WTC11 (cell line): ENCODE measurements around the gene STX2.

ENCODE experiments used
- JUN ChIP-seq: sonication (generic); formaldehyde crosslinking; IDR thresholded peaks from 2 replicates; pipeline ENCODE4 v1.8.0; 2023; ENCODE audit warnings: mild to moderate bottlenecking, missing genetic modification reagents
- MAX ChIP-seq: sonication (generic); formaldehyde crosslinking; IDR thresholded peaks from 2 replicates; pipeline ENCODE4 v1.8.0; 2022; ENCODE audit warnings: mild to moderate bottlenecking, missing genetic modification reagents
- MXD4 ChIP-seq: fragments of 250-450 bp; sonication (Bioruptor Pico); IDR thresholded peaks from 2 replicates; pipeline ENCODE4 v1.8.0; 2021; ENCODE audit warnings: mild to moderate bottlenecking, moderate library complexity, borderline replicate concordance
- SMAD4 ChIP-seq: sonication (generic); formaldehyde crosslinking; IDR thresholded peaks from 2 replicates; pipeline ENCODE4 v1.8.0; 2022; ENCODE audit warnings: mild to moderate bottlenecking, missing genetic modification reagents
- ZBTB21 ChIP-seq: sonication (generic); formaldehyde crosslinking; IDR thresholded peaks from 2 replicates; pipeline ENCODE4 v1.8.1; 2023; ENCODE audit warnings: mild to moderate bottlenecking, missing genetic modification reagents, borderline replicate concordance
- ZNF232 ChIP-seq: sonication (generic); formaldehyde crosslinking; IDR thresholded peaks from 2 replicates; pipeline ENCODE4 v1.8.0; 2022; ENCODE audit warnings: mild to moderate bottlenecking, missing genetic modification reagents
- TF ChIP-seq, protein P1 (sequence below): sonication (generic); formaldehyde crosslinking; IDR thresholded peaks from 2 replicates; pipeline ENCODE4 v1.8.1; 2022; ENCODE audit warnings: low read depth, mild to moderate bottlenecking, moderate library complexity, missing genetic modification reagents, borderline replicate concordance
- TF ChIP-seq, protein P2 (sequence below): fragments of 200-600 bp; IDR thresholded peaks from 2 replicates; pipeline ENCODE4 v1.8.0; 2022; ENCODE audit warnings: antibody characterized with exemption
- TF ChIP-seq, protein P3 (sequence below): fragments of 250-450 bp; sonication (Bioruptor Pico); conservative IDR thresholded peaks from 2 replicates; pipeline ENCODE4 v1.9.0; 2021; ENCODE audit warnings: mild to moderate bottlenecking
- TF ChIP-seq, protein P4 (sequence below): sonication (generic); formaldehyde crosslinking; IDR thresholded peaks from 2 replicates; pipeline ENCODE4 v1.8.0; 2022; ENCODE audit warnings: mild to moderate bottlenecking, missing genetic modification reagents

DNA sequence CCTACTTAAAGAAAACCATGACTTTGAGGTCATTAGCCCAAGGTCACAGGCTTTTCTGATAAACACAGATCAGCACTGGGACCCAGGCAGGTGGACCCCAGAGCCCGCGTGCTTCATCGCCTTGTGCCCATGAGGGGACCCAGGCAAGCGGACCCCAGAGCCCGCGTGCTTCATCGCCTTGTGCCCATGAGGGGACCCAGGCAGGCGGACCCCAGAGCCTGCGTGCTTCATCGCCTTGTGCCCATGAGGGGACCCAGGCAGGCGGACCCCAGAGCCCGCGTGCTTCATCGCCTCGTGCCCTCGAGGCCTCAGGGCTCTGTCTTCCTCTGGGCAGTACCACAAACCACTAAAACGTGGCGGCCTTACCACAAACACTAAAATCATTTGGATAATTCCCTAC lies 31.7 kb downstream of the STX2 start:
- TF ChIP-seq, protein P1, sequence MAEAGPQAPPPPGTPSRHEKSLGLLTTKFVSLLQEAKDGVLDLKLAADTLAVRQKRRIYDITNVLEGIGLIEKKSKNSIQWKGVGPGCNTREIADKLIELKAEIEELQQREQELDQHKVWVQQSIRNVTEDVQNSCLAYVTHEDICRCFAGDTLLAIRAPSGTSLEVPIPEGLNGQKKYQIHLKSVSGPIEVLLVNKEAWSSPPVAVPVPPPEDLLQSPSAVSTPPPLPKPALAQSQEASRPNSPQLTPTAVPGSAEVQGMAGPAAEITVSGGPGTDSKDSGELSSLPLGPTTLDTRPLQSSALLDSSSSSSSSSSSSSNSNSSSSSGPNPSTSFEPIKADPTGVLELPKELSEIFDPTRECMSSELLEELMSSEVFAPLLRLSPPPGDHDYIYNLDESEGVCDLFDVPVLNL (CRISPR knock-in tag): no peak
- TF ChIP-seq, protein P2, sequence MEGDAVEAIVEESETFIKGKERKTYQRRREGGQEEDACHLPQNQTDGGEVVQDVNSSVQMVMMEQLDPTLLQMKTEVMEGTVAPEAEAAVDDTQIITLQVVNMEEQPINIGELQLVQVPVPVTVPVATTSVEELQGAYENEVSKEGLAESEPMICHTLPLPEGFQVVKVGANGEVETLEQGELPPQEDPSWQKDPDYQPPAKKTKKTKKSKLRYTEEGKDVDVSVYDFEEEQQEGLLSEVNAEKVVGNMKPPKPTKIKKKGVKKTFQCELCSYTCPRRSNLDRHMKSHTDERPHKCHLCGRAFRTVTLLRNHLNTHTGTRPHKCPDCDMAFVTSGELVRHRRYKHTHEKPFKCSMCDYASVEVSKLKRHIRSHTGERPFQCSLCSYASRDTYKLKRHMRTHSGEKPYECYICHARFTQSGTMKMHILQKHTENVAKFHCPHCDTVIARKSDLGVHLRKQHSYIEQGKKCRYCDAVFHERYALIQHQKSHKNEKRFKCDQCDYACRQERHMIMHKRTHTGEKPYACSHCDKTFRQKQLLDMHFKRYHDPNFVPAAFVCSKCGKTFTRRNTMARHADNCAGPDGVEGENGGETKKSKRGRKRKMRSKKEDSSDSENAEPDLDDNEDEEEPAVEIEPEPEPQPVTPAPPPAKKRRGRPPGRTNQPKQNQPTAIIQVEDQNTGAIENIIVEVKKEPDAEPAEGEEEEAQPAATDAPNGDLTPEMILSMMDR: no peak
- no peak for TF ChIP-seq MXD4
- TF ChIP-seq, protein P3, sequence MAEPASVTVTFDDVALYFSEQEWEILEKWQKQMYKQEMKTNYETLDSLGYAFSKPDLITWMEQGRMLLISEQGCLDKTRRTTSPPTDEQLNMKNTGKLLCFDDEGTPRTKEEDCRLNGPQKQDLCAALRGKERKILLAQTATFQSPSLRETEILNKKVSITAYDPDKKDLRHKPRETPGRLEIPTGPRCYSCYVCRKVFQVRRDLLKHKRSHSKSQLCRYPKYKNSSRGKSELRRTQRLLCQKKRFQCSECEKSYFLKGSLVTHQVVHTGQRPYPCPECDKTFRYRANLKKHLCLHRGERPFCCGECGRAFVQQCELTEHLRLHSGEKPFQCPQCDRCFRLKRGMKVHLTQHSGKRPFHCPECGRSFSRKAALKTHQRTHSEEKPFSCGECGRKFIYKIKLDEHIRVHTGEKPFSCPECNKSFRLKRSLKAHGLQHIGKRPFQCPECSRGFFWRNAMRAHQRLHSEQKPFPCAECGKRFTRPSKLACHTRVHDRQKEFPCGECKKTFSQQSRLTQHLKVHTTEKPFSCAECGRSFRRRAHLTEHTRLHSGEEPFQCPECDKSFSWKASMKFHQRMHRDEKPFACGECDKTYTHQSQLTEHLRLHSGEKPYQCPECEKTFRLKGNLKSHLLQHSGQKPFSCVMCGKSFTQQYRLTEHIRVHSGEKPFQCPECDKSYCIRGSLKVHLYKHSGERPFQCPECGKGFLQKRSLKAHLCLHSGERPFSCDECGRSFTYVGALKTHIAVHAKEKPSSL (CRISPR knock-in tag): no peak
- no peak for TF ChIP-seq SMAD4 (CRISPR knock-in tag)
- TF ChIP-seq JUN (CRISPR knock-in tag): no peak
- no peak for TF ChIP-seq MAX (CRISPR knock-in tag)
- TF ChIP-seq, protein P4, sequence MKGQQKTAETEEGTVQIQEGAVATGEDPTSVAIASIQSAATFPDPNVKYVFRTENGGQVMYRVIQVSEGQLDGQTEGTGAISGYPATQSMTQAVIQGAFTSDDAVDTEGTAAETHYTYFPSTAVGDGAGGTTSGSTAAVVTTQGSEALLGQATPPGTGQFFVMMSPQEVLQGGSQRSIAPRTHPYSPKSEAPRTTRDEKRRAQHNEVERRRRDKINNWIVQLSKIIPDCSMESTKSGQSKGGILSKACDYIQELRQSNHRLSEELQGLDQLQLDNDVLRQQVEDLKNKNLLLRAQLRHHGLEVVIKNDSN (CRISPR knock-in tag): no peak
- no peak for TF ChIP-seq ZBTB21 (CRISPR knock-in tag)
- no peak for TF ChIP-seq ZNF232 (CRISPR knock-in tag)
